Measurements from ENCODE around the gene ARNT2.

GRCh38 chr15:80437334-80437891 is 33.2 kb downstream of the ARNT2 start:
- TF ChIP-seq CBFB (CRISPR knock-in tag; IDR thresholded peaks at IDR 0.05; ENCODE audit: low read depth): no peak
- TF ChIP-seq NR2C2 (CRISPR knock-in tag; IDR thresholded peaks at IDR 0.05): no peak
- TF ChIP-seq CTCF (IDR thresholded peaks at IDR 0.05): no peak
- TF ChIP-seq TEAD1 (CRISPR knock-in tag; IDR thresholded peaks at IDR 0.05): no peak
- no peak for TF ChIP-seq SP1 (CRISPR knock-in tag; conservative IDR thresholded peaks at IDR 0.05)
- no peak for TF ChIP-seq USF1 (CRISPR knock-in tag; IDR thresholded peaks at IDR 0.05)
- TF ChIP-seq, protein P1, sequence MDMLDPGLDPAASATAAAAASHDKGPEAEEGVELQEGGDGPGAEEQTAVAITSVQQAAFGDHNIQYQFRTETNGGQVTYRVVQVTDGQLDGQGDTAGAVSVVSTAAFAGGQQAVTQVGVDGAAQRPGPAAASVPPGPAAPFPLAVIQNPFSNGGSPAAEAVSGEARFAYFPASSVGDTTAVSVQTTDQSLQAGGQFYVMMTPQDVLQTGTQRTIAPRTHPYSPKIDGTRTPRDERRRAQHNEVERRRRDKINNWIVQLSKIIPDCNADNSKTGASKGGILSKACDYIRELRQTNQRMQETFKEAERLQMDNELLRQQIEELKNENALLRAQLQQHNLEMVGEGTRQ (CRISPR knock-in tag; IDR thresholded peaks at IDR 0.05): no peak
- no peak for TF ChIP-seq MAX (CRISPR knock-in tag; IDR thresholded peaks at IDR 0.05)
- TF ChIP-seq RELA (CRISPR knock-in tag; IDR thresholded peaks at IDR 0.05; ENCODE audit: borderline replicate concordance): no peak
- no peak for TF ChIP-seq FOXP4 (CRISPR knock-in tag; IDR thresholded peaks at IDR 0.05)
- no peak for TF ChIP-seq NFYB (CRISPR knock-in tag; conservative IDR thresholded peaks at IDR 0.05; ENCODE audit: low read depth)
